H1 (cell line): Measurements from ENCODE around the gene VSIR.

Experiments used
- EP300 ChIP-seq, 2 experiments: IDR thresholded peaks; 1 replicate in 1 of 2; 2 replicates in 1 of 2; pipeline ENCODE4 v1.6.1; 2011 to 2012; ENCODE audit warnings: low read depth in 2 of 2, low read length in 2 of 2, mild to moderate bottlenecking in 2 of 2, borderline replicate concordance in 1 of 2, inconsistent platforms in 1 of 2, moderate library complexity in 1 of 2
- EZH2 ChIP-seq: fragments of 200-600 bp; sonication (generic); IDR thresholded peaks from 2 replicates; pipeline ENCODE4 v1.7.1; 2012; ENCODE audit warnings: low read depth, mild to moderate bottlenecking, moderate library complexity, low read length, inconsistent platforms; ENCODE audit not compliant: severe bottlenecking
- GABPA ChIP-seq: IDR thresholded peaks from 2 replicates; pipeline ENCODE4 v1.6.1; 2011; ENCODE audit warnings: mild to moderate bottlenecking, low read length, moderate library complexity, borderline replicate concordance; ENCODE audit not compliant: insufficient read depth
- JUND ChIP-seq: IDR thresholded peaks from 2 replicates; pipeline ENCODE4 v1.6.1; 2011; ENCODE audit warnings: mild to moderate bottlenecking, improper control_type of control experiment, low read length
- POLR2A ChIP-seq, 2 experiments: IDR thresholded peaks; 1 replicate in 1 of 2; 2 replicates in 1 of 2; pipeline ENCODE4 v1.6.1; 2011; ENCODE audit warnings: low read depth in 2 of 2, low read length in 2 of 2, mild to moderate bottlenecking in 2 of 2; ENCODE audit errors: control extremely low read depth in 1 of 2
- RFX5 ChIP-seq: IDR thresholded peaks from 2 replicates; pipeline ENCODE4 v1.6.1; 2011; ENCODE audit warnings: low read depth, low read length, improper control_type of control experiment, borderline replicate concordance
- SUZ12 ChIP-seq: fragments of 200-600 bp; sonication (generic); IDR thresholded peaks from 2 replicates; pipeline ENCODE4 v1.6.1; 2012; ENCODE audit warnings: mild to moderate bottlenecking, inconsistent platforms, low read length, moderate library complexity, mixed read lengths
- TAF1 ChIP-seq: IDR thresholded peaks from 2 replicates; pipeline ENCODE4 v1.6.1; 2011; ENCODE audit warnings: mild to moderate bottlenecking, low read depth, low read length
- TF ChIP-seq, protein P1 (sequence below), 3 experiments: IDR thresholded peaks; 1 replicate in 2 of 3; 2 replicates in 1 of 3; pipeline versions ENCODE4 v1.5.1 to v1.6.1; 2011; ENCODE audit warnings: low read length in 3 of 3, mild to moderate bottlenecking in 3 of 3, inconsistent platforms in 2 of 3, low read depth in 1 of 3, moderate library complexity in 1 of 3; ENCODE audit not compliant: insufficient read depth in 1 of 3; ENCODE audit errors: control extremely low read depth in 1 of 3
- TF ChIP-seq, protein P2 (sequence below): IDR thresholded peaks from 2 replicates; pipeline ENCODE4 v1.6.1; 2012; ENCODE audit warnings: low read length, inconsistent platforms
- TF ChIP-seq, protein P3 (sequence below): IDR thresholded peaks from 2 replicates; pipeline ENCODE4 v1.6.1; 2011; ENCODE audit warnings: low read length, improper control_type of control experiment
- TF ChIP-seq, protein P4 (sequence below): IDR thresholded peaks from 2 replicates; pipeline ENCODE4 v1.6.1; 2011; ENCODE audit warnings: low read depth, mild to moderate bottlenecking, low read length; ENCODE audit not compliant: insufficient read depth
- TF ChIP-seq, protein P5 (sequence below): IDR thresholded peaks from 2 replicates; pipeline ENCODE4 v1.6.1; 2012; ENCODE audit warnings: inconsistent platforms

DNA sequence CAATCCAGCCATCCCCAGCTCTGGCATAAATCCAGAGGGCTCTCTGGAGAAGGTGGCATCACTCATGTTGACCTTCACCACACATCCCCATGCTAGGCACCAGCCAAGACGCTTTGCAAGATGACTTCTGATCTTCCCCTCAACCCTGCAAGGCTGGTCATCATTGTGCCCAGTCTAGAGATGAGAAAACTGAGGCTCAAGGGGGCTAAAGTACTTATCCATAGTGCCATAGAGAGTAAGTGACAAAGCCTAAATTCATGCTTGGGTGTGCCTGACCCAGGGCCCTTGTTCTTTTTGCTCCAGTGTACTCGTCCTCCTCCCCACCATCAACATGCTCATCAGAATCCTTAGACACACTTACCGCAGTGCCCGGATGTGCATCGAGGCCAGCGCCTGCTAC, 52.0 kb downstream of the VSIR start:
- TF ChIP-seq GABPA, result no peak
- TF ChIP-seq, protein P1, sequence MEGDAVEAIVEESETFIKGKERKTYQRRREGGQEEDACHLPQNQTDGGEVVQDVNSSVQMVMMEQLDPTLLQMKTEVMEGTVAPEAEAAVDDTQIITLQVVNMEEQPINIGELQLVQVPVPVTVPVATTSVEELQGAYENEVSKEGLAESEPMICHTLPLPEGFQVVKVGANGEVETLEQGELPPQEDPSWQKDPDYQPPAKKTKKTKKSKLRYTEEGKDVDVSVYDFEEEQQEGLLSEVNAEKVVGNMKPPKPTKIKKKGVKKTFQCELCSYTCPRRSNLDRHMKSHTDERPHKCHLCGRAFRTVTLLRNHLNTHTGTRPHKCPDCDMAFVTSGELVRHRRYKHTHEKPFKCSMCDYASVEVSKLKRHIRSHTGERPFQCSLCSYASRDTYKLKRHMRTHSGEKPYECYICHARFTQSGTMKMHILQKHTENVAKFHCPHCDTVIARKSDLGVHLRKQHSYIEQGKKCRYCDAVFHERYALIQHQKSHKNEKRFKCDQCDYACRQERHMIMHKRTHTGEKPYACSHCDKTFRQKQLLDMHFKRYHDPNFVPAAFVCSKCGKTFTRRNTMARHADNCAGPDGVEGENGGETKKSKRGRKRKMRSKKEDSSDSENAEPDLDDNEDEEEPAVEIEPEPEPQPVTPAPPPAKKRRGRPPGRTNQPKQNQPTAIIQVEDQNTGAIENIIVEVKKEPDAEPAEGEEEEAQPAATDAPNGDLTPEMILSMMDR (IDR thresholded peaks at IDR 0.05; ENCODE audit: control extremely low read depth in 1 of 3, insufficient read depth in 1 of 3, low read depth in 1 of 3, low read length in 3 of 3), result no peak
- no peak for TF ChIP-seq TAF1
- TF ChIP-seq EZH2, result no peak
- TF ChIP-seq SUZ12, result no peak
- no peak for TF ChIP-seq RFX5
- TF ChIP-seq, protein P2, sequence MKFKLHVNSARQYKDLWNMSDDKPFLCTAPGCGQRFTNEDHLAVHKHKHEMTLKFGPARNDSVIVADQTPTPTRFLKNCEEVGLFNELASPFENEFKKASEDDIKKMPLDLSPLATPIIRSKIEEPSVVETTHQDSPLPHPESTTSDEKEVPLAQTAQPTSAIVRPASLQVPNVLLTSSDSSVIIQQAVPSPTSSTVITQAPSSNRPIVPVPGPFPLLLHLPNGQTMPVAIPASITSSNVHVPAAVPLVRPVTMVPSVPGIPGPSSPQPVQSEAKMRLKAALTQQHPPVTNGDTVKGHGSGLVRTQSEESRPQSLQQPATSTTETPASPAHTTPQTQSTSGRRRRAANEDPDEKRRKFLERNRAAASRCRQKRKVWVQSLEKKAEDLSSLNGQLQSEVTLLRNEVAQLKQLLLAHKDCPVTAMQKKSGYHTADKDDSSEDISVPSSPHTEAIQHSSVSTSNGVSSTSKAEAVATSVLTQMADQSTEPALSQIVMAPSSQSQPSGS, result no peak
- no peak for TF ChIP-seq JUND
- TF ChIP-seq, protein P3, sequence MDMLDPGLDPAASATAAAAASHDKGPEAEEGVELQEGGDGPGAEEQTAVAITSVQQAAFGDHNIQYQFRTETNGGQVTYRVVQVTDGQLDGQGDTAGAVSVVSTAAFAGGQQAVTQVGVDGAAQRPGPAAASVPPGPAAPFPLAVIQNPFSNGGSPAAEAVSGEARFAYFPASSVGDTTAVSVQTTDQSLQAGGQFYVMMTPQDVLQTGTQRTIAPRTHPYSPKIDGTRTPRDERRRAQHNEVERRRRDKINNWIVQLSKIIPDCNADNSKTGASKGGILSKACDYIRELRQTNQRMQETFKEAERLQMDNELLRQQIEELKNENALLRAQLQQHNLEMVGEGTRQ, result no peak
- TF ChIP-seq POLR2A (IDR thresholded peaks at IDR 0.05; ENCODE audit: control extremely low read depth in 1 of 2, low read depth in 2 of 2, low read length in 2 of 2), result no peak
- TF ChIP-seq, protein P4, sequence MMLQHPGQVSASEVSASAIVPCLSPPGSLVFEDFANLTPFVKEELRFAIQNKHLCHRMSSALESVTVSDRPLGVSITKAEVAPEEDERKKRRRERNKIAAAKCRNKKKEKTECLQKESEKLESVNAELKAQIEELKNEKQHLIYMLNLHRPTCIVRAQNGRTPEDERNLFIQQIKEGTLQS, result no peak
- TF ChIP-seq EP300 (IDR thresholded peaks at IDR 0.05; ENCODE audit: borderline replicate concordance in 1 of 2, low read depth in 2 of 2, low read length in 2 of 2), result no peak
- TF ChIP-seq, protein P5, sequence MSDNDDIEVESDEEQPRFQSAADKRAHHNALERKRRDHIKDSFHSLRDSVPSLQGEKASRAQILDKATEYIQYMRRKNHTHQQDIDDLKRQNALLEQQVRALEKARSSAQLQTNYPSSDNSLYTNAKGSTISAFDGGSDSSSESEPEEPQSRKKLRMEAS, result no peak
